H1 (cell line): Measurements from ENCODE around the gene FAM163A. TPM values are rescaled to one million over a fixed set of nuclear protein-coding genes. Genes with fewer than 3 reads are reported as not detected.

ENCODE experiments used
- polyA plus RNA-seq, 7 experiments: library from polyadenylated mRNA; depleted of rRNA in 3 of 7; stranded (reverse) in 5 of 7; unstranded in 2 of 7; fragments of >200 nt in 5 of 7; fragments of 200-250 nt in 2 of 7; gene quantifications; 1 replicate in 5 of 7; 2 replicates in 1 of 7; 4 replicates in 1 of 7; pipeline versions ENCODE4 v1.2.1 to v1.2.3, GENCODE V29; 2011 to 2013; ENCODE audit warnings: missing spikeins in 2 of 7, mixed read lengths in 2 of 7
- total RNA-seq: library from RNA; stranded (reverse); fragmentation: NEBNext Ultra II Directional; extraction: Animal tissue kit (Norgen Biotek cat#: 25700); gene quantifications from 2 replicates; pipeline ENCODE4 v1.2.1, GENCODE V29; 2021
- TF ChIP-seq, protein P1 (sequence below): fragments of 300-600 bp; sonication (generic); IDR thresholded peaks from 2 replicates; pipeline ENCODE4 v1.7.1; 2012; ENCODE audit warnings: low read length, moderate library complexity, mild to moderate bottlenecking, inconsistent platforms; ENCODE audit not compliant: insufficient replicate concordance

The FAM163A gene
- total and polyA plus RNA-seq, 2 of the 8 experiments (the other 6 are each of a cell fraction or from before 2014, with no cell fraction given), result 0.13 to 0.18 TPM

DNA sequence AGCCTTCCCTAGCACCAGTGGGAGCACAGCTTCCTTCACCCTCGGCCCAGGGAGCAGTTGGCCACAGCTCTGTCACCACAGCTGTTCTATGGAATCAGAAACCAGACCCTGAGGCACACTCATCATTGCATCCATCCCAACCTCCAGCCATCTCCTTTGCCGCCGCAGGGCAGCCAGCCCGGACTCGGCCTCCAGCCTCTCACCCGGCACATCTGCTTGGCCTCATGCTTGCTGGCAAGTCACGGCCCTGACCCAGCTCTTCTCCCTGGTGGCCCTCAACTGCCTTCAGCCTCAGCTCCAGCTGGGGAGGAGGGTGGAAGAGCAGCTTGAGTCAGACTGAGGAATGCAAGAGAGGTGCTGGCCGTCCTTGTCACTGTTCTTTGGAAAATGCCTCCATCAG is 74.7 kb downstream of the FAM163A start (continued):
- TF ChIP-seq, protein P1, sequence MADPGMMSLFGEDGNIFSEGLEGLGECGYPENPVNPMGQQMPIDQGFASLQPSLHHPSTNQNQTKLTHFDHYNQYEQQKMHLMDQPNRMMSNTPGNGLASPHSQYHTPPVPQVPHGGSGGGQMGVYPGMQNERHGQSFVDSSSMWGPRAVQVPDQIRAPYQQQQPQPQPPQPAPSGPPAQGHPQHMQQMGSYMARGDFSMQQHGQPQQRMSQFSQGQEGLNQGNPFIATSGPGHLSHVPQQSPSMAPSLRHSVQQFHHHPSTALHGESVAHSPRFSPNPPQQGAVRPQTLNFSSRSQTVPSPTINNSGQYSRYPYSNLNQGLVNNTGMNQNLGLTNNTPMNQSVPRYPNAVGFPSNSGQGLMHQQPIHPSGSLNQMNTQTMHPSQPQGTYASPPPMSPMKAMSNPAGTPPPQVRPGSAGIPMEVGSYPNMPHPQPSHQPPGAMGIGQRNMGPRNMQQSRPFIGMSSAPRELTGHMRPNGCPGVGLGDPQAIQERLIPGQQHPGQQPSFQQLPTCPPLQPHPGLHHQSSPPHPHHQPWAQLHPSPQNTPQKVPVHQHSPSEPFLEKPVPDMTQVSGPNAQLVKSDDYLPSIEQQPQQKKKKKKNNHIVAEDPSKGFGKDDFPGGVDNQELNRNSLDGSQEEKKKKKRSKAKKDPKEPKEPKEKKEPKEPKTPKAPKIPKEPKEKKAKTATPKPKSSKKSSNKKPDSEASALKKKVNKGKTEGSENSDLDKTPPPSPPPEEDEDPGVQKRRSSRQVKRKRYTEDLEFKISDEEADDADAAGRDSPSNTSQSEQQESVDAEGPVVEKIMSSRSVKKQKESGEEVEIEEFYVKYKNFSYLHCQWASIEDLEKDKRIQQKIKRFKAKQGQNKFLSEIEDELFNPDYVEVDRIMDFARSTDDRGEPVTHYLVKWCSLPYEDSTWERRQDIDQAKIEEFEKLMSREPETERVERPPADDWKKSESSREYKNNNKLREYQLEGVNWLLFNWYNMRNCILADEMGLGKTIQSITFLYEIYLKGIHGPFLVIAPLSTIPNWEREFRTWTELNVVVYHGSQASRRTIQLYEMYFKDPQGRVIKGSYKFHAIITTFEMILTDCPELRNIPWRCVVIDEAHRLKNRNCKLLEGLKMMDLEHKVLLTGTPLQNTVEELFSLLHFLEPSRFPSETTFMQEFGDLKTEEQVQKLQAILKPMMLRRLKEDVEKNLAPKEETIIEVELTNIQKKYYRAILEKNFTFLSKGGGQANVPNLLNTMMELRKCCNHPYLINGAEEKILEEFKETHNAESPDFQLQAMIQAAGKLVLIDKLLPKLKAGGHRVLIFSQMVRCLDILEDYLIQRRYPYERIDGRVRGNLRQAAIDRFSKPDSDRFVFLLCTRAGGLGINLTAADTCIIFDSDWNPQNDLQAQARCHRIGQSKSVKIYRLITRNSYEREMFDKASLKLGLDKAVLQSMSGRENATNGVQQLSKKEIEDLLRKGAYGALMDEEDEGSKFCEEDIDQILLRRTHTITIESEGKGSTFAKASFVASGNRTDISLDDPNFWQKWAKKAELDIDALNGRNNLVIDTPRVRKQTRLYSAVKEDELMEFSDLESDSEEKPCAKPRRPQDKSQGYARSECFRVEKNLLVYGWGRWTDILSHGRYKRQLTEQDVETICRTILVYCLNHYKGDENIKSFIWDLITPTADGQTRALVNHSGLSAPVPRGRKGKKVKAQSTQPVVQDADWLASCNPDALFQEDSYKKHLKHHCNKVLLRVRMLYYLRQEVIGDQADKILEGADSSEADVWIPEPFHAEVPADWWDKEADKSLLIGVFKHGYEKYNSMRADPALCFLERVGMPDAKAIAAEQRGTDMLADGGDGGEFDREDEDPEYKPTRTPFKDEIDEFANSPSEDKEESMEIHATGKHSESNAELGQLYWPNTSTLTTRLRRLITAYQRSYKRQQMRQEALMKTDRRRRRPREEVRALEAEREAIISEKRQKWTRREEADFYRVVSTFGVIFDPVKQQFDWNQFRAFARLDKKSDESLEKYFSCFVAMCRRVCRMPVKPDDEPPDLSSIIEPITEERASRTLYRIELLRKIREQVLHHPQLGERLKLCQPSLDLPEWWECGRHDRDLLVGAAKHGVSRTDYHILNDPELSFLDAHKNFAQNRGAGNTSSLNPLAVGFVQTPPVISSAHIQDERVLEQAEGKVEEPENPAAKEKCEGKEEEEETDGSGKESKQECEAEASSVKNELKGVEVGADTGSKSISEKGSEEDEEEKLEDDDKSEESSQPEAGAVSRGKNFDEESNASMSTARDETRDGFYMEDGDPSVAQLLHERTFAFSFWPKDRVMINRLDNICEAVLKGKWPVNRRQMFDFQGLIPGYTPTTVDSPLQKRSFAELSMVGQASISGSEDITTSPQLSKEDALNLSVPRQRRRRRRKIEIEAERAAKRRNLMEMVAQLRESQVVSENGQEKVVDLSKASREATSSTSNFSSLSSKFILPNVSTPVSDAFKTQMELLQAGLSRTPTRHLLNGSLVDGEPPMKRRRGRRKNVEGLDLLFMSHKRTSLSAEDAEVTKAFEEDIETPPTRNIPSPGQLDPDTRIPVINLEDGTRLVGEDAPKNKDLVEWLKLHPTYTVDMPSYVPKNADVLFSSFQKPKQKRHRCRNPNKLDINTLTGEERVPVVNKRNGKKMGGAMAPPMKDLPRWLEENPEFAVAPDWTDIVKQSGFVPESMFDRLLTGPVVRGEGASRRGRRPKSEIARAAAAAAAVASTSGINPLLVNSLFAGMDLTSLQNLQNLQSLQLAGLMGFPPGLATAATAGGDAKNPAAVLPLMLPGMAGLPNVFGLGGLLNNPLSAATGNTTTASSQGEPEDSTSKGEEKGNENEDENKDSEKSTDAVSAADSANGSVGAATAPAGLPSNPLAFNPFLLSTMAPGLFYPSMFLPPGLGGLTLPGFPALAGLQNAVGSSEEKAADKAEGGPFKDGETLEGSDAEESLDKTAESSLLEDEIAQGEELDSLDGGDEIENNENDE, result no peak
